GM12872 (cell line): Measurements from ENCODE around the gene CCL15.

Experiments
- TF ChIP-seq, protein P1 (sequence below): IDR thresholded peaks from 3 replicates; pipeline ENCODE4 v1.5.1; 2011; ENCODE audit warnings: low read depth, mild to moderate bottlenecking, low read length, moderate library complexity; ENCODE audit not compliant: insufficient read depth

The CCL15 gene

GRCh38 chr17:35977509-35977908 is 23.8 kb downstream of the CCL15 start:
- TF ChIP-seq, protein P1, sequence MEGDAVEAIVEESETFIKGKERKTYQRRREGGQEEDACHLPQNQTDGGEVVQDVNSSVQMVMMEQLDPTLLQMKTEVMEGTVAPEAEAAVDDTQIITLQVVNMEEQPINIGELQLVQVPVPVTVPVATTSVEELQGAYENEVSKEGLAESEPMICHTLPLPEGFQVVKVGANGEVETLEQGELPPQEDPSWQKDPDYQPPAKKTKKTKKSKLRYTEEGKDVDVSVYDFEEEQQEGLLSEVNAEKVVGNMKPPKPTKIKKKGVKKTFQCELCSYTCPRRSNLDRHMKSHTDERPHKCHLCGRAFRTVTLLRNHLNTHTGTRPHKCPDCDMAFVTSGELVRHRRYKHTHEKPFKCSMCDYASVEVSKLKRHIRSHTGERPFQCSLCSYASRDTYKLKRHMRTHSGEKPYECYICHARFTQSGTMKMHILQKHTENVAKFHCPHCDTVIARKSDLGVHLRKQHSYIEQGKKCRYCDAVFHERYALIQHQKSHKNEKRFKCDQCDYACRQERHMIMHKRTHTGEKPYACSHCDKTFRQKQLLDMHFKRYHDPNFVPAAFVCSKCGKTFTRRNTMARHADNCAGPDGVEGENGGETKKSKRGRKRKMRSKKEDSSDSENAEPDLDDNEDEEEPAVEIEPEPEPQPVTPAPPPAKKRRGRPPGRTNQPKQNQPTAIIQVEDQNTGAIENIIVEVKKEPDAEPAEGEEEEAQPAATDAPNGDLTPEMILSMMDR = no peak

DNA sequence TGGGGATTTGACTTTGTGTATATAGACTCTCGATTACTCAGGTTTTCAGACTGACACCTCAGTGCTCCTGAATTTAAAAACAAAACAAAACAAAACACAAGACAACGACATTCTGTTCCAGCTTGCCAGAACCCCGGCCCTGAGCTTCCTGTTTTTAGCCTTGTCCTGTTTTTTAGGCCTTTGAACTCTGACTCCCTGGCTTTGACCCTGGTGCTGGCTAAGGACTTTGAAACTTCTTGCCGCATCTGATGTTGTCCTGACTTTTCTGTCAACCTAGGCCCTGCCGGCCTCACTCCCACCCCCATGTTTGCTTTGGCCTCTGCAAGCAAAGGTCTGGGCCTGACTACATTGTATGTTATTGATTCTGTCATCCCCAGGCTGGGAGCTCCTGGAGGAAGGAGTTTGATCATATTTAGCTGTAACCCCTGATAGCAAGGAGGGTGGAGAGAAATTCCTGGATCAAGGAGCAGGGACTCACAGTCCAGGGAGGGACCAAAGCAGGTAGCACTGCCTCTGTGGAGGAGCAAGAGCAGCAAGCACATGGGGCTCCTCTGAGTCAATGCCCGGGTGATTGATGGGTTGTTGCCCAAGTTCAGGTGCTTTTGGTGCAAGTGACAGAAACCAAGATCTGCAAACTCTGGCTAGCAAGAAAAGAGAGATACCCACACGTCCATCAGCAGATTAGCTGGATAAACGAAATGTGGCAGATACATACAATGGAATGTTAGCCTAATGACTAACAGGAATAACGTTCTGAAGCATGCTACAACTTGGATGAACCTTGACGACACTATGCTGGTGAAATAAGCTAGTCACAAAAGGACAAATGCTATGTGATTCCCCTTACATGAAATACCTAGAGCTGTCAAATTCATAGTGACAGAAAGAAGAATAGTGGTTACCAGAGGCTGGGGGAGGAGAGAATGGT is 27.8 kb downstream of the CCL15 start:
- TF ChIP-seq, protein P1 = no peak

DNA sequence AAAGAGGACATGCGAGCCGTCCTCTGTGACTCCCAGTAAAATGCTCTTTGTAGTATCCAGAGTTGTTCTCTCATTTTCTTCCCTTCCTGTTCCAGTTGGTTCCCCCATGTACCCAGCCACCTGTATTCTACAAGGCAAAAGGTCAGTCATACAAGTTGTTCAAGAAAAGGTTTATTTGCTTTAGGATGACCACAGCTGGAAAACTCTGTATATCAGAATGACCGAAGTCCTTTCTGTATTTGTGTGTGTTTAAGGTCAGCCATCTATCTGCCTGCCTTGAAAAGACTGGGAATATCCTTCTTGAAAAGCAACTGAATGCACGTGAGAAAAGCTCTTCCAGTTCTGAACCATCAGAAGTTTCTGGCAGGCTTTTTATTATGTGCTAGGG is 28.4 kb downstream of the CCL15 start:
- TF ChIP-seq, protein P1 = no peak

DNA sequence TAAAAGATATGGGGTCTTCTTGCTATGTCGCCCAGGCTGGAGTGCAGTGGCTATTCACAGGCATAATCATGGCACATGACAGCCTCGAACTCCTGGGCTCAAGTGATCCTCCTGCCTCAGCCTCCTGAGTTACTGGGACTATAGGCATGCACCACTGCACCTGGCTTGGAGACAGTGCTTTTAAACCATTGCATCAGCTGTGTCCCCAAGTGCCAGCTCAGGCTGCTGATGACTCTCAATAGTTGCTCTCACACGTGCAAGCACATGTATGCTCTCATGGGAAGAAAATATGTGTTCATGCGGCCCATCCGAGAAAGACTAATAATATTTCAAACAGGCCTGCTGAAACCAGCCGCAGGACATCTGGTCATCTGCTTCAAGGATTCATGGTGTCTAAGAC is 28.8 kb downstream of the CCL15 start:
- TF ChIP-seq, protein P1 = no peak

DNA sequence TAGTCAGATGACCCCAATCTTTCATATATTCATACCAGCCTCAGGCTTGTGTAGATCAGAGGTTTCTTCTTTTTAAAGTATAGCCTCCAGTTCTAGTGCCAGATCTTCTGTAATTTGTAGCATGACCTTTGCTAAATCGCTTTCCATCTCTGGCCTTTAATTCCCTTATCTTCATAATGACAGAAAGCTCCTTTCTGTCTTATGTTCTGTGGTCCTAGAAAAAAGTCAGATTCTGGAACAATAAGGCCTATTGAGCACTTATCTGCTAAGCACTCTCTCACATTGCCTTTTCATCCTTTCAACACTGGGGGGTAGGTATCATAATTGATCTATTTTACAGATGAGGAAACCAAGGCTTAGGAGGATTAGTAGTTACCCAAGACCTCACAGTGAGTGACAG is 29.3 kb downstream of the CCL15 start:
- TF ChIP-seq, protein P1 = no peak

DNA sequence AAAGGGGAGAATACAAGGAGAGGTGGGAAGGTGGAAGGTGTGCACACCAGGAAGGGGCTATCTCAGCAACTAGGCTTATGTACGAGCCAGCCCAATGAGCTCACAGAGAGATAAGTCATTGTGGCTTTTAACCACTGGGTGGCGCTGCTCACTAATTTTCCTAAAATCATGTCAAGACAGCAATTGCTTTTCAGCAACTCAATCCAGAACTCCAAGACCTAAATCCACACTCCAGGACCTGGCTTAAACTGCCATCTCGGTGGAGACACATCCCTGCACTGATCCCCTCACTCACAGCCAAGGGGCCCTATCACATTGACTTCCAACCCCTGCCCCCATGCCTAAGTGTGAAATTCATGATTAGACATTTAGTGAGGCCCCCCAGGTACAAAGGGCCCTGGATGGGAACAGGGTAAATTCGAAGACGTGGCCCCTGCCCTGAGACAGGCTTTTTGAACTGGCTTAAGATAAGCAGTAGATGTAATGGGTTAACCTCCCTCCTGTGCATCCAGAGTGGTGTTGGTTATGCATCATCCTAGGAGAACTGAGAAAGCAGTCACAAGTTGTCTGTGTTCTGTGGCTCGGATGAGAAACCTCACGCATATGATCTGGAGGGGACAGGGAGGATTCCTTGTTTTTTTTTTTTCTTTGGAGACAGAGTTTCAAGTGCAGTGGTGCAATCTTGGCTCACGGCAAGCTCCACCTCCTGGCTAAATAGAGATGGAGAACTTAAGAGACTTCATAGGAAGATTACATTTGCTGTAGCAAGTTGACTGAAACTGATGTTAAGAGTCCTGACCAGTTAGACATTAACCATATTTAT is 31.6 kb downstream of the CCL15 start:
- TF ChIP-seq, protein P1 = peak; percentile 85

GRCh38 chr17:35968520-35969054 is 32.8 kb downstream of the CCL15 start:
- TF ChIP-seq, protein P1 = no peak
